Smooth muscle cell of the brain vasculature (primary cell): ENCODE data around the gene MGAT1.

Experiments
- DNase-seq: peaks from one replicate; pipeline ENCODE4 v3.0.0-alpha.2; 2012; ENCODE audit warnings: low read depth, low spot score

Gene MGAT1

DNA sequence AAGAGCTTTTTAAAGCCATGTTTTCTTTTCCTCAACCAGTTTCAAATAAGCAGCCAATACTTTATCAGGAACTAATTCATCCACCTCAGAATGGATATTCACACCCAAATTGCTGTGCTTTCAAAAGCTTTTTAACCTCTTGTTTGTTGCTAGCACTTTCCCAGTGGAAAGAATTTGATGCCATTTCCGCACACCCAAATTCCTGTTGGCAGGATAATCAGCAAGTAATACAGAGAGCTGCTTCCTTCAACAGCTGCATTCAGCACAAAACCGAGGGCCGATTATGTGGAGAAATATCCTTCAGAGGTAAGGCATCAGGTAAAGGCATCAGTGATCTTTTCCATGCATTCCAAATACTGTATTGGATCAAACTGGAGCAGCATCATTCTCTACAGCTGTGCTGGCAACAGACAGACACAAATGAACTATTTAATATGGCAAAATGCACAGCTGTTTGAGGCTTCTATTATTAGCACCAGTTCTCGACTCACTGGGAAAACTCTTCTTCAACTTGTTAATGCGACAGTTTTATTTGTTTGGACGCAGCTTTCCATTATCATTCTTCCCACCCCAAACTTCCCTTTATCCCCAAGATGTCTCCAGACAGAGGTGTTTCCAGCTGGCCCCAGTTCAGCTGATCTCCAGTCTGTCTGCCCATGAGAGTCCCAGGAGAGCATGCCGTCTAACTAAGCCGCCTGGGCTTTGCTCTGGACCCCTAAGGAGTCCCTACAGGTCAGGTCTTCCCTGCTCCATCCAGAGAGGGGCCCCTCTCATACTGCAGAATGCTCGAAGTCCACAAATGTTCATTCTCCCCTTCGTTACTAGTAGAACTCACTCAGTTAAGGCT lies 22.2 kb upstream of the MGAT1 start:
- no peak for DNase-seq

DNA sequence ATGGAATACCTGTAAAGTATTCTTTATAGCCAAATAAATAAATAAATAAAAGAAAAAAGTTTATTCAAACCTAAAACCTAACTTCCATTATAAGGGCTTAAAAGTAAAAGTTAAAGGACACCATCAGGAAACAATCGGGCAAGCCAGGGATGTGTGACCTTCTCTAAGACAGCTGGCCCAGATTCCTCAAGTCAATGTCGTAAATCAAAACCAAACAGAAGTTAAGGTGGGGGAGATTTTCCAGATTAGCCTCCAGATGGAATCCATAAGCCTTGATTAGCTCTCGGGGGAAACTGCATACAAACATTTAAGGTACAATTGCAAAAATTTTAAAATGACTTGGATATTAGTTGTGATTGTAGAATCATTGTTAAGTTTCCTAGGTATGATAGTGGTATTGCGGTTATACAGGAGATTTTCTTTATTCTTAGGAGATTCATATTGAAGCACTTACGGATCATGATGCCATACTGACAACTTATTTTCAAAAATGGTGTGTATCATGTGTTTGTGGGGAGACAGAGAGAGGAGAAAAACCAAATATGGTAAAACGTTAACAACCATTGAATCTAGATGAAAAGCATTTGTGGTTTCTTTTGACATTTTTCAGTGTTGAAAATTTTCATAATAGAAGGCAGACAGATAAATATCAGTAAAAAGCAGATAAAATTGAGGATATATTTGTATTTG lies 21.5 kb upstream of the MGAT1 start:
- no peak for DNase-seq

DNA sequence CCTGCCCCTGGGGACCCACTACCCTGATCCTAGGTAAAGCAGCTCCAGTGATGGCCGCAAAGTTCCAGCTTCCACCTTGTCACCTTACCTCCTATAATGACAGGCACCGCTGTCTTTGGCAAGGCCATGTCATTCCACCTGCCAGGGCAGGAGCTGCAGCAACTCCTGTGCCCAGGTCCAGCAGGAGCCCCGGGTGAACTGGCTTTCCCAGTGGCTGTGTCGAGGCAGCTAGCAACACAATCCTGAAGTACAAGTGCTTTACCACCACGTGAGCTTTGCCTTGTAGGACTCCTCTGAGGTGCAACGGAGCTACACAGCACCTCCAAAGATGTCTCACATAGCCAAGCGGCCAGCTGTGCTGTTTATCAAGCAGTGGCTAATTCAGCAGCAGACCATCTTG lies 20.7 kb upstream of the MGAT1 start:
- no peak for DNase-seq

DNA sequence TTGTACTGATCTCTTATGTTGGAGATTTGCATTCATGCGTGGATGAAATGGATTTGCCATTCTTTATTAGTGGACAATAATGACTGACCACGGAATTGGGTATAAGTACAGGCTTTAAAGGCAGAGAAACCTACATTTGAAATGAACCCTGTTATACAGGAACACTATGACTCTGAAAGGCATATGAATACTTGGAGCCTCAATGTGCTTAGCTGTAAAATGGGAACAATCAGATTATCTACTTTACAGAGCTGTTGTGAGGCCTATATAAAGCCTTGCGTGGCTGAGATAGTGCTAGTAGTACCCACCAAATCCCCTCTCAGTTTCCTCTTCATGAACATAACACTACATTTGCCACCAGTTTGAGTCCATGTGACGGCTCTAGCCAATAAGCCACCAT lies 18.9 kb upstream of the MGAT1 start:
- DNase-seq, result no peak

DNA sequence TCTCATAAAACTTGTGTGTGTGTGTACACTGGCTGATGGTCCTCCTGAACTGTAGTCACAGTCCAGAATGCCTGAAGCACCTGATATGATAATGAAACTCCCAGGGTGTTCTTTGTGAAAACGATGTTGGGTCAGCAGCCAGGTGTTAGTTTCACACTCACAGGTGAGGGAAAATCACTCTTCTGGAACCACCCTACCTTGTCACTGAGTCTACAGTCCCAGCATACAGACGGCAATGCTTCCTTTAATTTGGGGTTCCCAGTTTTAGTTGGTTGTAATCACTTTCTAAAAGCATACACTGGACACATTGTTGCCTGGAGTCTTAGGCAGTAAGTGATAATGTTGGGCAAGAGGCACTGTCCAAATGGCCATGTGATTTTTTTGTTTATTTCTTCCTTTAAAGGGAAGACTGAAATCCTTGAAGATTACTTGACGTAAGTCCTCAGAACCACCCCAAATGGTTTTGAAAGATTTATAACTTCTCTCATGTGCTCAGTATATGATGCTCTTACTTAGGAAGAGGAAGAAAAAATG lies 18.2 kb upstream of the MGAT1 start:
- DNase-seq, result no peak

DNA sequence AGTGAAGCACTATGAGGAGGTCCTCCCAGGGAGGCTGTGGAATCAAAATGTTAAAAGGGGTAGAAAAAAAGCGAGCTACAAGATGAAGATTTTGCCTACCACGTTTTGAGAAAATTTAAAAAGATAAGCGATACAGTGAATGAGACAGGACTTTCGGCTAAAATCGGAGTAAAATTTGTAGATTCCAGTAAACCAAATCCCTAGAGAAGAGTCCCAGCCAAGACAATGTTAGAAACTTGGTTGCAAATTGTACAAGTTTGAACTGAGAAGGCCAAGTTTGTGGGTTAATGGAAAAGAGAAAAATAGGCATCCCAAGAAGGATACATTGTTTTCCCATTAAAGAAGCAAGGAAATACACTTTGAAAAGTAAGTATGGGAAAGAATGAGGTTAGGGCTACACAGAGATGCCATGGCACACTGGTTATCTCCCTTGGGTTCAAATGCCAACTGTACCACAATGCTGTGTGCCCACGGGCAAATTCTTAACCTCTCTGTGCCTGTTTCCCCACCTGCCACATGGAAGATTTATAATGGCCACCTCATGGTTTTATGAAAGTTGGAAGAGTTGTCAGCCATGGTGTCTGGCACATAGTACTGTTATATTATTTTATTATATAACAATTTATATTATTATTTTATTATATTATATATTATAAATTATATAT lies 16.2 kb upstream of the MGAT1 start:
- DNase-seq, result no peak

DNA sequence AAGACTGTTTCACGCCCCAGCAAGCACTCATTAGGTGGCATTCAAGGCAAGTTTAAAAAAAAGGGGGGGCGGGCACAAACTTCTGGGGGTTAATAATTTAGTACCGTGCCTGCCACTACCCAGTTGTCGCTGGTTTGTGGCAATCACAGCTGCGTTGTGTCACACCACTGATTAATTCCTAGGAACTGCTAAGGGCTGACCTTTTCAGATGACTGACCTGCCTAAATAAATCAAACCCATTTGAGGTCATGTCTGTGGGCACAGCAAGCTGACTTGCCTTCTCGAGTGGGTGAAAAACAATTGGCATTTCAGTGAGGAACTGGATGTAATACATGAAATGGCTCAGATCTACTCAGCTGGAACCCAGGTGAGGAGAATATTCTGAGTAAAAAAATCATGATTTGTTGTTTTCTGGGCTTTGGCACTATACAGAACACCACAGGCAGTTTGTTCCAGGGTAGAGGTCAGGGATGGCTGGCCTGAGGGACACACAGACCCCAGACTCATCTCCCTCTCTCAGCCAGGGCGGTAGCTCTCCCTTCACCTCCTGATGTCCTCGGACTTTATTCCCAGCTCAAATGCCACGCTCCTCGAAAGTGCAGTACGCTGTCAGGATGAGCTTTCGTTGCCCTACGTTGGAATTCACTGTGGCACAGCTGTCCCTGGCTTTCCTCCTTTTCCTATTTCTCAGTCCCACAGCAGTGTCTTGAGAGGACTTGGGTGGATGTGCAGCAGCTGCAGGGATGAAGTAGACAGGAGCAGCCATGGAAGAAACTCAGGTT lies 15.5 kb upstream of the MGAT1 start:
- no peak for DNase-seq

DNA sequence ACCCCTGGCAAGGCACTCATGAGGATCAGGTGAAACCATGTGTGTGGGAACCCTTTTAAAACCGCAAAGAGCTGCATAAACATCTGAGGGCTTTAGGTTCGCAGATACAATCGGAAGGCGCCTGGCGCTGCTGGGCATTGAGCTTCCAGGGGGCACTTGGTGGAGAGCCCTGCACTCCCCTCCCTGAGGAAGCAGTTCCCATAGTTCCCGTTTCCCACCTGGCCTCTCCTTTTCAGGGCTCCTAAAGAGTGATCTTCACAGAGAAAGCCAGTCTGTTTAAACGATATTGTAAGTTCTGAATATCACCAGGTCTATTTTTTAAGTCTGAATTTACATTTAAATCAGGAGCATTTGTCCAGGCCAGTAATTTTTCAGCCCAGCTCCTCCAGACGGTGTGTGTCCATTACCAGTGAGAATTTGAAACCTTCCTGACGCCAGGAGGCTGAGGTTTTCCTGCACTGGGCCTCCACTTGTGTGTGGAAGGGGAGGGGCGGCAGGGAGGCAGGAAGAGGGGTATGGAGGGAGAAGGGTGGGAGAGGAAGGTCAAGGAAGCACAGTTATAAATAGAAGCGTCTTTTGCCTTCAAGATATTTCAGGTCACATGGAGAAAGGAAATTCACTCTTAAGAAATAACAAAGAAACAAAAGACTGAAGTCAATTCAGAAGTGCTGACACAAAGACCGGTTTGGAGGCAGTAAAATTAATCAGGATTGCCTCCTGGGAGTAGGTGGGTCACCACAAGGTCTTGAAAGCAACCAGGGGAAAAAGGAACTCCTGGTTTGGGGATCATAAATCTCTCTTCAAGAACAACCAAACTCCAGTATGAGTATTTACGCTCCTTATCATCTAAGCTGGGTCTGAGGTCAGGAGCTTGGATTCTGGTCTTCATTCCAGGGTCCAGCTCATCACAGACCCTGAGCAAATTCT lies 14.3 kb upstream of the MGAT1 start:
- no peak for DNase-seq

DNA sequence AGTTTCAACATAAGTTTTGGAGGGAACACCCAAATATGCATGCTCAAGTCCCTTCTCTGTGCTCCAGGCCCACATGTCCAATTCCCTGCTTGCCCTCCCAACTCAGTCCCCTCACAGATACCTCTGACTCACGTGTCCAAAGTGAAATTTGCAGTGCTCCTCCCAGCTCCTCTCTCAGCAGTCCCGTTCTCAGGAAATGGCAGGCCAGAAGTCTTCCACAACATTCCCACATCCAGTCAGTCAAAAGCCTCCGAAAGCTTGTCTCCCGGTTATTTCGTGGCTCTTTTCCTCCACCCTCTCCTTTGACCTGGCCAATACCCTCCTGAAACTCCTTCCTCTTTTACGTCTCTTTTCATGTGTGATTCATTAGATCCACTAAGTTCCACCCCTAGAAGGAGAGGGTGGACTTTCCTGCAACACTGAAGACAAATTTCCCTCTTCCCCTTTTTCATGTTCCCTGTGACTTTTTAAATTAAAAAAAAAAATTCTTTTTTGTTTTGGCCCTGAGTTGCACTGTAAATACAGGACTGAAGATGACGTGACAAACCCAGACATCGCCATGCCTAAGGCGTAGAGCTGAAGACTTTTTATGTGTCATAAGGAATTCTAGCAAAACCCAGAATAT lies 12.8 kb upstream of the MGAT1 start:
- DNase-seq, result no peak

DNA sequence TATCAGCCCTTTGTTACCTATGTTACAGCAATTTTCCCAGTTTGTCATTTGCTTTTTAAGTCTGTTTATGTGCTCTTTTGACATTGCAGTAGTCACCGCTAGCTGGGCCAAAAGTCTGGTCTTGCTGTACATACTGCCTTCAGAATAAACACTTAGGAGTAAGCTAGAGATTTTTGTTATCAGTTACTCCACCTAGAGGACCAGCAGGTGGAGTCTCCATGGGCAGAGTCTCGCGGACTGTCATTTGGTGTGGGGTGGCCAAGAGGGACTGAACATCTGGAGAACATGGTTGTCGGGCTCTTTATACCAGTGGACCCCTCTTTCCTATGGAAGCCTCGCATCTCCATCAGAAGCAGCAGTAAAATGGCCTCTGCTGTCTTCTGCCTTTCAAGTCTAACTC lies 10.8 kb upstream of the MGAT1 start:
- DNase-seq, result no peak

DNA sequence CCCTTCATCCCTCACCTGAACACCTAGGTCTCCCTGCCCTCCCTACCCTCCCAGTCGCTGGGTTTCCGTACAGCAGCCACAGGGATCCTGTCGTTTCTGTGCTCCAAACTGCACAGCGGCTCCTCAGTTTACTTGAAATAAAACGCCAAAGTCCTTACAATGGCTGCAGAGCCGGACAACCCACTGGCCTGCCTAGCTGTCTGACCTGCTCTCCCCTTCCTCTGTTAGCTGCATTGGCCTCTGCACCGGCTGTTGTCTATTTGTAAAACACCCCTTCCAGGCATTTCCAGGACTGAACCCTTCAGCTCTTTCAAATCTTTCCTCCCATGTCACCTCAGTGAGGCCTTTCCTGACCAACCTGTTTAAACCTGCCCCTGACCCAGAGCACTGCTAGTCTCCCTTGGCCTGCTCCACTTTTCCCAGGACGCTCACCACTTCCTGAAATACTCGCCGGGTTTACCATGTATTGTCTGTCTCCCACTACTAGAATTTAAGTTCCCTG lies 9.1 kb upstream of the MGAT1 start:
- DNase-seq, result no peak

DNA sequence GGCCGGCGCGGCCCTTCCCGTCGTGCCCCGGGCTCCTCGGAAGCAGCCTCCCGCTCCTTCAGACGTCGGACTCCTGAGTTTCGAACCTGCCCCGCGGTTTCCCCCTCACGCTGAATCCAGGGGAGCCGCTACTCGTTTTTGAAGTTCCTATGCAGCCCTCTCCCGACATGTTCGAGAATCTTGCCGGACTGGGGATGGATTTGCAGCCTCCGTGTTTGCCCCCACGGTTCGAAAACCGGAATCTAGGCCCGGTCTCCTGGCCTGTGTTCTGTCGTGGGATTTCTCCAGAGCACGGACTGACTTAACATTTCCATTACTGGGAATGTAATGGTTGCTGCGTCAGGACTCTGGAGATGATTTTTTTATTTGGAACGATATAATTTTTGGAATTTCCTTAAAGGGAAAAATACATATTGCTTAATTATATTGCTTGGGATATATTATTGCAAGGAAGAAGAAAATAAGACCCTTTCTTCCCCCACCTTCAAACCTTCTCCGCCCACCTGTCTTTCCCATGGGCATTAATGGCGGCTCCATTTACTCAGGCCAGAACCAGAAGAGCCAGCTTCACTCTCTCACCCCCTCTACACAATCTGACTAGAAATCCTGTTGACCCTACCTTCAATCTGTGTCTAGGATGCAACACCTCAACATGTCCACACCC lies 8.5 kb upstream of the MGAT1 start:
- DNase-seq, result no peak

DNA sequence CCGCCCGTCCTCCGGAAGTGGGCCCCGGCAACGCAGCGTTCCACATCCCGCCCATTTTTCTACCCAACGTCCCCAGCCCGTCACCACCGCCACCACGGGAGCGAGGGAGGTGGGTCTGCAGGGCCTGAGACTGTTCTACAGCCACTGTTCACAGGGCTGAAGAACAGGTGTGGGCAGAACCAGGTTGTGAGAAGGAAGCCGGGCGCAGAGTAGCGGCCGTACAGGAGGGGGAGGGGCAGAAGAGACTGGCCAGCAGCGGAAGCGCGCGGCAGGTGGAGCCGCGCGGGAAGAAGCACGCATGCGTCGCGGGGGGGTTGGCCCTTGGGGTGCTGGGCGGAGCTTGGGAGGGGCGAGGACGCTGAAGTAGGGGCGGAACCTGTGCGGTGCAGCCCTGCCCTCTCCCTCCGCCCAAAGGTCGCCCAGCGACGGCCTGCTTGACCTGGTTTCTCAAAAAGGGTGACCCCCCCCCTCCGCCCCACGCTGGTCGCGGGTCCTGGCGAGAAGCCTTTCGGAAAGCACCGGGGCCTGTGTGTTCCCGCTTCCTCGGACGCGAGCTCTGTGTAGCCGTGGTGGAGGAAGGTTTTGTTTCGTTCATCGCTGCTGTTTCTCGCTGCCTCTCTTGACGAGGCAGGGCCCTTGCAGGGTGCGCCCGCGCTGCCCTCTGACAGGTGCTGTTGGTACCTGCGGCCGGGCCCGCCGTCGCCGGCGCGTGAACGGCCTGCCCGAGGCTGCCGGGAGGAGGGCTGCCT lies 7.8 kb upstream of the MGAT1 start:
- peak; percentile 86 for DNase-seq

DNA sequence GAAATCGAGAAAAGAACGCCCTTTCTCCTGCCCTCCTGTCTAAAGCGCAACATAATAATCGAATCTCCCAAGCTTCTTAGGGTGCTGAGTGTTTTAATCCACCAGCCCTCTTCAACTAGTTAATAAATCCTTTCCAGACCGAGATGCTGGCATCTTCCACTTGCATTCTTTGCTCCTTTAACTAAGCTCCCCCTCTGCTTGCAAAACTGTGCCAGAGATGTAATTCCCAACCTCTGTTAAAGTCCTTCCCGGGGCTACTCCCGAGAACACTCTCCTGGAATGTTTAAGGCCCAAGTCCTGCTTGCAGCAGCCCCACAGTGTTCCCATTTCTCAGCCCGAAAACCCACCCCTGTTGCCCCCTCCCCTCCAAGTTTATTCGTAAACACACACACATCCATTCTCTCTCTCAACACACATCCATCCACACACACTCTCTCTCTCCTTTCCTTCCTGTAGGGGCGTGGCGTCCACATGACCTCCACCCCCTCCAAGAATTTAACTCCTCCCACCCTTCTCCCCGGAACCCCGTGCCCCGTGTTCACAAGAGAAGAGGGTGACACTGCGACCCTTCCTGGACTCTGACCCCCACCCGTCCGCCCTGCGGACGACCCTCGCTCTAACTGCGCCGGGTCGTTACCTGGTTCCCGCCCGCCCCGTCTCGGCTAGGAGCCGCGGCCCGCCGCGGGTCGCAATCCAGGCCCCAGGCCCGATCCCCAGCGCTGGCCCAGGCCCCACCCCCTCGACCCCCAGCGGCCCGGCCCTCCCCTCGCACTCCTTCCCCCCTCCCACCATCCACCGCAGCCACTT lies 7.0 kb upstream of the MGAT1 start:
- DNase-seq, result peak; percentile 79

DNA sequence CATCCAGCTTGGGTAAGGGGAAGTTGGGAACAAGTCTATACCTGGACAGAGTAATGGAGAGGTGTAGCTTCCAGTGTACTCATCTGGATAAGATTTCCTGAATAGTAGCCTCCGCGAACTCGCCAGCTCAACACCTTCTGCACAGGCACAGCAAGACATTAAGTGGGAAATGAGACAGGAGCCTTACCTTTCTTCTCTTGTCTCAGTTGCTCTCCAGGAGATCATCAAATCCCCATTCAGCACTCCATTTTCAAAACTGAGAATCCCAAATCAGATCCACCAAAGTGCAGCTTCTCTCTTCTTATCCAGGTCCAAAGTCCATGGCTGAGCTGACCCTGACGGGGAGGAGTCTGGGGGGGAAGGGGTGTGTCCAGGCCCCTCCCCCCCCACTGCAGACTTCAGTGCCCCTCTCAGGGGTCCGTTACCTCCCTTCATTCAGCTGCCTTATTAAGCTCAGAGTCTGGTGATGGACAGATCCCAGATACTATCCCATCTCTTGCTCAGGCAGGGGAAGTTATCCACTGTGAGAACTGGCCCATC lies 5.9 kb upstream of the MGAT1 start:
- DNase-seq, result no peak

DNA sequence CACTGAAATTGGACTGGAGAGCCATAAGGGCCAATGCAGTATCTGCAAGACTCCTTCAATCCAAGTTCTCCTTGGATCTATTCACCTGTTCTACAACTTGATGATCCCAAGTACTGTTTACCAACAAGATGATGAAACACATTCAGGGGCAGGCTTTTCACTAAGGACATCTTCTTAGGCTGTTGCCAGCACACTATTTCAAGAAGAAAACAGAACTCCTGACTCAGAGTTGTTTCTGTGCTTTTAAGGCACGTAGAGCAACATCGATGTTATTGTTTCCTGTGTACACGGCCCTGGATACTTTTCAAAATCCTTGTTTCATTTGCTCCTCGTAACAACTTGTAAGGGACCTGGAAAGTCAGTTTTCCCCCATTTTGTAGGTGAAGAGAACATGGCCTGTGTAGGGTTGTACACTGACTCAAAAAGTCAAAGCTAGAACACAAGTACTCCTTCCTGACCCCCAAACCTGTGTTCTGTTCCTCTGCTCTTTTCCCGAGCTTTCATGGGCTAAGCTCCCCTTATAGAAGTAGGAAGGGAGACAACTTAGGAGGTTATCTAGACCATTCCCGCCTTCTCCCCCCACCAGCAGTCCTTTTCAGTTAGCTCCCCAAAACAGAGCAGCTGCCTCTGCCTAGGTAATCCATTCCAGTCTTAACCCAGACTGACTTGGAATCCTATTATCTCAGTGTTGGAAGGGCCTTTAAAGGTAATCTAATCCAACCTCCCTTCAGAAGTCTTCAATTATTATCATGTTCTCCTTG lies 5.2 kb upstream of the MGAT1 start:
- DNase-seq, result no peak

DNA sequence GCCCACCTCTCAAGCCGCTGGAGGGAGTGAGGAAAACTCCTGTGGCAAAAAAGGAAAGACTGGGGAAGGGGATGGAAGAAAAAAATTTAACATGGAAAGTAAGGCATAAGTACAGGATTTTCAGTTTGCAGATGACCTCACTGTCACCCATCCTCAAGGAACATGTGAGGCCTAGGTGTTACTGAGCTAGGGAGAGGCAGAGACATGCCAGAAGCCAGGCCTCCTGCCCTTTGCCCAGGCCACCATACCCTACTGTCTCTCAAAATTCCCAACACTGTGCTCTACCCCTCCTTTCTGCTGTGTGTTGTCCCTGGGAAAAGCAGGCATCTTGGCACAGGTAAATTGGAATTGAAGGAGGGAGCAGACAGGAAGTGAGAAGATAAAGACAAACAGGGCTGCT lies 4.4 kb upstream of the MGAT1 start:
- no peak for DNase-seq
